K562 (cell line): ENCODE results near the gene MPPED2. TPM values are rescaled to one million over a fixed set of nuclear protein-coding genes. Genes with fewer than 3 reads are reported as not detected.

Source experiments
- ATAC-seq: fragments of 200-7000 bp; cut with Tn5 transposase; 3 replicates; pipeline ENCODE4 v1.9.1; 2020; ENCODE audit warnings: moderate library complexity
- BruUV-seq: library from RNA; stranded (reverse); fragments of 400-500 nt; replicated peaks from 2 replicates; lab custom pipeline; 2021; lab: Mats Ljungman, UMichigan
- CTCF ChIA-PET: fragments of 300-600 bp; formaldehyde crosslinking; extraction: SDS; loops from one replicate; lab custom pipeline; 2021; ENCODE audit warnings: low intra/inter-chr PET ratio; lab: Yijun Ruan, JAX
- POLR2A ChIA-PET: fragments of 300-600, 350-650 bp; sonication (Branson Sonifier 250); formaldehyde crosslinking; extraction: SDS; loops from one replicate; lab custom pipeline; 2021; ENCODE audit warnings: antibody characterized with exemption, inconsistent platforms; lab: Yijun Ruan, JAX
- DNase-seq, 4 experiments: peaks; one replicate each; pipeline versions ENCODE4 v3.0.0 to v3.0.0-alpha.2; 2011 to 2018; ENCODE audit warnings: low spot score in 3 of 4, mixed read lengths in 3 of 4; ENCODE audit errors: extremely low read depth in 1 of 4
- FAIRE-seq: peaks from 2 replicates; lab custom pipeline; 2011; peaks lifted over from hg19 to GRCh38; lab: Jason Lieb, UNC
- H2AFZ ChIP-seq: 2 replicates; pipeline ENCODE4 v1.6.0; 2011; ENCODE audit warnings: low read depth, low read length, control low read depth, inconsistent platforms
- H3K27ac ChIP-seq: fragments of 200-600 bp; 3 replicates; pipeline ENCODE4 v1.8.0; 2011; ENCODE audit warnings: low read depth, mild to moderate bottlenecking, control low read depth, inconsistent platforms, low read length, moderate library complexity, mixed read lengths; ENCODE audit errors: extremely low read depth
- H3K27me3 ChIP-seq, 2 experiments: fragments of 300-600 bp in 1 of 2; 2 replicates in 1 of 2; 3 replicates in 1 of 2; pipeline versions ENCODE4 v1.6.0 to v1.8.0; 2011; ENCODE audit warnings: inconsistent platforms in 2 of 2, low read length in 2 of 2, mild to moderate bottlenecking in 1 of 2, mixed read lengths in 1 of 2, moderate library complexity in 1 of 2; ENCODE audit not compliant: control insufficient read depth in 2 of 2, insufficient read depth in 2 of 2
- H3K36me3 ChIP-seq: fragments of 300-600 bp; 3 replicates; pipeline ENCODE4 v1.8.0; 2011; ENCODE audit warnings: mild to moderate bottlenecking, low read length, inconsistent platforms; ENCODE audit not compliant: control insufficient read depth, insufficient read depth
- H3K4me1 ChIP-seq, 2 experiments: fragments of 200-600 bp in 1 of 2; replicated peaks in 1 of 2; 2 replicates in 1 of 2; 3 replicates in 1 of 2; pipeline versions ENCODE4 v1.5.1 to v1.8.0; 2011; ENCODE audit warnings: inconsistent platforms in 2 of 2, low read length in 2 of 2, mild to moderate bottlenecking in 1 of 2, mixed read lengths in 1 of 2, moderate library complexity in 1 of 2; ENCODE audit not compliant: control insufficient read depth in 2 of 2, insufficient read depth in 2 of 2
- H3K4me2 ChIP-seq: 2 replicates; pipeline ENCODE4 v1.6.1; 2011; ENCODE audit warnings: low read length, control low read depth, inconsistent platforms, mixed read lengths; ENCODE audit not compliant: insufficient read depth
- H3K4me3 ChIP-seq: fragments of 200-600 bp; sonication (generic), shearing (Covaris generic); 2 replicates; pipeline ENCODE4 v1.5.1; 2016; ENCODE audit warnings: control low read depth, inconsistent platforms
- H3K79me2 ChIP-seq: fragments of 200-600 bp; 3 replicates; pipeline ENCODE4 v1.8.0; 2011; ENCODE audit warnings: low read length, inconsistent platforms; ENCODE audit not compliant: control insufficient read depth, insufficient read depth
- H3K9ac ChIP-seq, 2 experiments: 2 replicates each; pipeline versions ENCODE4 v1.6.0 to v1.6.1; 2011; ENCODE audit warnings: low read depth in 2 of 2, low read length in 2 of 2, control low read depth in 1 of 2, inconsistent platforms in 1 of 2, mild to moderate bottlenecking in 1 of 2, mixed read lengths in 1 of 2; ENCODE audit not compliant: insufficient read depth in 1 of 2
- H3K9me1 ChIP-seq: one replicate; pipeline ENCODE4 v1.6.0; 2011; ENCODE audit warnings: inconsistent platforms, mild to moderate bottlenecking, low read length, moderate library complexity; ENCODE audit not compliant: control insufficient read depth, insufficient read depth
- H3K9me3 ChIP-seq: replicated peaks from 2 replicates; pipeline ENCODE4 v1.5.1; 2011; ENCODE audit warnings: low read depth, low read length, inconsistent platforms; ENCODE audit not compliant: control insufficient read depth, insufficient read depth
- H4K20me1 ChIP-seq: replicated peaks from 2 replicates; pipeline ENCODE4 v1.6.1; 2011; ENCODE audit warnings: low read length, inconsistent platforms, mixed read lengths; ENCODE audit not compliant: control insufficient read depth, insufficient read depth
- ADNP ChIP-seq: fragments of 200-800 bp; sonication (Bioruptor generic); IDR thresholded peaks from 2 replicates; pipeline ENCODE4 v1.6.1; 2016; ENCODE audit warnings: missing genetic modification characterization, missing compliant biosample characterization
- HMG20B ChIP-seq: fragments of 250-450 bp; sonication (Bioruptor Pico); IDR thresholded peaks from 2 replicates; pipeline ENCODE4 v1.5.0; 2021; ENCODE audit warnings: mild to moderate bottlenecking
- IFI16 ChIP-seq: fragments of 250-450 bp; sonication (Bioruptor Pico); IDR thresholded peaks from 2 replicates; pipeline ENCODE4 v2.1.2; 2022; ENCODE audit warnings: mild to moderate bottlenecking, inconsistent platforms
- MTA3 ChIP-seq: fragments of 450-650 bp; formaldehyde crosslinking; IDR thresholded peaks from 2 replicates; pipeline ENCODE4 v1.6.1; 2017; ENCODE audit warnings: mild to moderate bottlenecking, borderline replicate concordance
- NFE2 ChIP-seq: IDR thresholded peaks from 2 replicates; pipeline ENCODE4 v1.6.1; 2014; ENCODE audit warnings: antibody characterized with exemption, low read depth
- NONO ChIP-seq, 2 experiments: fragments of 200-400 bp in 1 of 2; fragments of 450-650 bp in 1 of 2; formaldehyde crosslinking in 1 of 2; IDR thresholded peaks; 2 replicates each; pipeline ENCODE4 v1.6.1; 2017; ENCODE audit warnings: low read depth in 2 of 2, mild to moderate bottlenecking in 2 of 2, moderate library complexity in 2 of 2, low read length in 1 of 2
- PHF21A ChIP-seq: fragments of 450-650 bp; IDR thresholded peaks from 2 replicates; pipeline ENCODE4 v1.6.1; 2017; ENCODE audit warnings: low read depth, borderline replicate concordance
- POLR3A ChIP-seq: IDR thresholded peaks from 2 replicates; pipeline ENCODE4 v1.6.1; 2011; ENCODE audit warnings: borderline replicate concordance, mild to moderate bottlenecking, moderate library complexity; ENCODE audit not compliant: insufficient read length, insufficient read depth; ENCODE audit errors: extremely low read depth
- SMARCA5 ChIP-seq: fragments of 450-650 bp; IDR thresholded peaks from 2 replicates; pipeline ENCODE4 v1.6.1; 2016
- TRIM24 ChIP-seq, 2 experiments: fragments of 450-650 bp; IDR thresholded peaks; 2 replicates each; pipeline ENCODE4 v1.6.1; 2016
- ZNF282 ChIP-seq: sonication (generic); formaldehyde crosslinking; IDR thresholded peaks from 2 replicates; pipeline ENCODE4 v1.8.1; 2023; ENCODE audit warnings: missing genetic modification reagents
- ZNF431 ChIP-seq: sonication (generic); formaldehyde crosslinking; IDR thresholded peaks from 2 replicates; pipeline ENCODE4 v1.8.0; 2022; ENCODE audit warnings: mild to moderate bottlenecking, missing genetic modification reagents
- ZNF561 ChIP-seq: fragments of 450-650 bp; formaldehyde crosslinking; conservative IDR thresholded peaks from 2 replicates; pipeline ENCODE4 v1.4.0; 2020; ENCODE audit warnings: mild to moderate bottlenecking, moderate library complexity
- ZSCAN32 ChIP-seq: fragments of 450-650 bp; formaldehyde crosslinking; IDR thresholded peaks from 2 replicates; pipeline ENCODE4 v1.4.0; 2020; ENCODE audit warnings: mild to moderate bottlenecking, moderate library complexity
- WGBS: fragments of 100-300 bp; shearing (Covaris generic); methylation state at CpG from one replicate; pipeline ENCODE4 v1.1.6; 2016; ENCODE audit warnings: low coverage, mixed read lengths; ENCODE audit not compliant: insufficient coverage; ENCODE audit errors: missing lambda C conversion rate; 5-methylcytosine and 5-hydroxymethylcytosine counted together
- in situ Hi-C: fragments of 300-500 bp; cut with MboI; formaldehyde crosslinking; loops from 4 replicates; pipeline ENCODE4 v1.15.0; 2018; ENCODE audit warnings: inconsistent platforms, mixed read lengths
- intact Hi-C: fragments of 100-400 bp; cut with micrococcal nuclease; formaldehyde crosslinking; loops from 2 replicates; pipeline ENCODE4 v1.14.2; 2022
- polyA plus RNA-seq, 8 experiments: library from polyadenylated mRNA; depleted of rRNA in 4 of 8; stranded (reverse) in 5 of 8; unstranded in 3 of 8; fragments of >200 nt; fragmentation: Nextera tagmentation in 2 of 8; fragmentation: Illumina TruSeq in 1 of 8; extraction: Ambion mirVana in 2 of 8; extraction: Trizol in 1 of 8; gene quantifications; 2 replicates each; pipeline versions ENCODE4 v1.2.1 to v1.2.3, GENCODE V29; 2011 to 2014; ENCODE audit warnings: inconsistent platforms in 1 of 8, missing spikeins in 1 of 8
- total RNA-seq, 7 experiments: library from RNA; depleted of rRNA in 6 of 7; stranded (reverse); fragments of >200 nt in 6 of 7; fragmentation: Illumina TruSeq in 2 of 7; extraction: Trizol in 2 of 7; gene quantifications; 2 replicates each; pipeline versions ENCODE4 v1.2.1 to v1.2.3, GENCODE V29; 2011 to 2021; ENCODE audit warnings: low replicate concordance in 1 of 7

MPPED2 gene
- total and polyA plus RNA-seq, 9 of the 15 experiments (the other 6 are each of a cell fraction or from before 2014, with no cell fraction given), result not detected

GRCh38 chr11:30452114-30452513, 134.0 kb downstream of the MPPED2 start:
- no peaks in the 10 kb centered on the region for H3K9me1 ChIP-seq
- WGBS, result 0% methylated on average over 4 of the region's 4 CpGs
- H4K20me1 ChIP-seq, result no peaks in the 10 kb centered on the region
- H3K9me3 ChIP-seq, result no peaks in the 10 kb centered on the region
- peaks cover 0 to 4% of the 10 kb centered on the region in 2 experiments; a peak in 3 of 5 replicates for H3K27me3 ChIP-seq
- FAIRE-seq (no peak), DNase-seq (no peak), ATAC-seq (no peak)
- ChIA-PET CTCF (interaction anchor here (0.6 kb wide), 1 partner anchor 16 kb away, joined by 3 read pairs; no protein-coding TSS in a partner anchor), POLR2A (interaction anchor here (0.6 kb wide), 1 partner anchor 1968 kb away, joined by 3 read pairs; no protein-coding TSS in a partner anchor)
- no peaks in the 10 kb centered on the region for H3K79me2 ChIP-seq
- no peak overlapping the region for H3K9ac ChIP-seq
- BruUV-seq, result no TSS peak
- in situ Hi-C loops, result no loop called here
- H3K4me2 ChIP-seq, result no peak overlapping the region
- intact Hi-C loops, result no loop called here
- H2AFZ ChIP-seq, result no peak overlapping the region
- H3K27ac ChIP-seq, result no peak overlapping the region
- H3K4me3 ChIP-seq, result no peak overlapping the region
- no peaks in the 10 kb centered on the region for H3K4me1 ChIP-seq
- H3K36me3 ChIP-seq, result no peaks in the 10 kb centered on the region
- TF ChIP-seq PHF21A (no peak), TRIM24 (IDR thresholded peaks at IDR 0.05) (no peak), ZSCAN32 (no peak), SMARCA5 (no peak), ZNF561 (CRISPR knock-in tag) (no peak)

GRCh38 chr11:30451626-30452025, 134.5 kb downstream of the MPPED2 start:
- Histone ChIP-seq H3K9me3 (no peaks in the 10 kb centered on the region), H3K36me3 (no peaks in the 10 kb centered on the region), H3K9ac (no peak overlapping the region), H3K4me2 (no peak overlapping the region), H2AFZ (no peak overlapping the region), H3K4me3 (no peak overlapping the region), H3K9me1 (no peaks in the 10 kb centered on the region), H3K4me1 (no peaks in the 10 kb centered on the region), H3K27me3 (peaks cover 0 to 4% of the 10 kb centered on the region in 2 experiments; a peak in 3 of 5 replicates), H4K20me1 (no peaks in the 10 kb centered on the region), H3K79me2 (no peaks in the 10 kb centered on the region), H3K27ac (no peak overlapping the region)
- no TSS peak for BruUV-seq
- intact Hi-C loops (no loop called here), in situ Hi-C loops (no loop called here)
- WGBS, result 0% methylated on average over 5 of the region's 5 CpGs
- FAIRE-seq (no peak), DNase-seq (no peak), ATAC-seq (no peak)
- CTCF ChIA-PET, result interaction anchor here (0.6 kb wide), 1 partner anchor 16 kb away, joined by 3 read pairs; no protein-coding TSS in a partner anchor
- POLR2A ChIA-PET, result interaction anchor here (0.8 kb wide), 1 partner anchor 12 kb away, joined by 3 read pairs; no protein-coding TSS in a partner anchor
- TF ChIP-seq ZNF282 (CRISPR knock-in tag) (no peak), ZNF431 (CRISPR knock-in tag) (no peak), POLR3A (no peak), ADNP (tag) (no peak), IFI16 (CRISPR knock-in tag) (no peak), NFE2 (no peak), MTA3 (no peak), HMG20B (CRISPR knock-in tag) (no peak), NONO (IDR thresholded peaks at IDR 0.05; ENCODE audit: low read depth in 2 of 2, low read length in 1 of 2) (no peak)
